ENCODE measurements around the gene ZNF516. TPM values are rescaled to one million over a fixed set of nuclear protein-coding genes. Genes with fewer than 3 reads are reported as not detected.

The ZNF516 gene
- total RNA-seq, 5 donors from 2014 or later (not counting 1 experiment from before 2014, with no cell fraction given), result 22.0 to 31.8 (median 25.7) TPM

DNA sequence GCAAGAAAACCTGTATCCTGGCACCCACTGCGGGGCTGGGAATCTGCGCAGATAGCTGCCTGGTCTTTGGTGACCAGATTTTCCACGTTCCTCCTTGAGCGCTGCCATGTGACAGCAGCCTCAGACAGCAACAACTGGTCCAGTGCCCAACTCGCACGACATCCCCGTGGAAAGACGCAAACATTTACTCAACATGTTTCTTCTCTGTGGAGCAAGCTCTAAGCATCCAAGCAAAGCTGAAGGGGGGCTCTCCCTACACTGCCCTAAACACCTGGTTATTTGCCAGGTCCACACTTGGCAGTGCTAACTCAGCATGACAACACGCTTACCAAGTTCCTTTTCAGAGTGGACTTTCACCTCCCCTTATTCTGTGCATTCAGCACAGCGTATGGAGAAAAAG, 11.3 kb downstream of the ZNF516 start:
- no peak for DNase-seq
- no peaks in the 10 kb centered on the region for H3K9me3 ChIP-seq
- no peak overlapping the region for H3K27ac Mint-ChIP-seq
- H3K4me3 ChIP-seq (ENCODE audit: control insufficient read depth in 1 of 2, extremely low read depth in 1 of 2, low read length in 1 of 2), result no peak overlapping the region
- H3K27me3 Mint-ChIP-seq, result peaks cover 0 to 11% of the 10 kb centered on the region in 2 donors
- ChIA-PET CTCF (interaction anchor here in 1 of 2 donors (0.6 kb wide), 1 partner anchor 367 kb away, joined by 6 read pairs; no protein-coding TSS in a partner anchor), POLR2A (no interaction called here)
- no peak overlapping the region for H3K27ac ChIP-seq (ENCODE audit: low read length)
- H3K9me3 Mint-ChIP-seq, result no peaks in the 10 kb centered on the region
- H3K27me3 ChIP-seq (replicated peaks in 1 of 2; ENCODE audit: control insufficient read depth in 2 of 2, extremely low read depth in 1 of 2, insufficient read depth in 2 of 2, low read length in 1 of 2), result peaks cover 0 to 21% of the 10 kb centered on the region in 2 experiments
- no peaks in the 10 kb centered on the region for H3K36me3 ChIP-seq (ENCODE audit: control insufficient read depth in 2 of 2, extremely low read depth in 1 of 2, insufficient read depth in 1 of 2, low read length in 1 of 2)
- ATAC-seq (replicated peaks in 1 of 4), result no peak
- no peaks in the 10 kb centered on the region for H3K4me1 ChIP-seq (ENCODE audit: control insufficient read depth in 1 of 2, extremely low read depth in 1 of 2, insufficient read depth in 2 of 2, low read length in 2 of 2)
- 92% methylated on average over 9 of the region's 10 CpGs for WGBS (ENCODE audit: insufficient coverage)
- no peaks in the 10 kb centered on the region for H3K36me3 Mint-ChIP-seq
- H3K4me1 Mint-ChIP-seq, result peaks cover 20 to 37% (median 24%) of the 10 kb centered on the region in 3 donors
- H3K4me3 Mint-ChIP-seq, result no peak overlapping the region

DNA sequence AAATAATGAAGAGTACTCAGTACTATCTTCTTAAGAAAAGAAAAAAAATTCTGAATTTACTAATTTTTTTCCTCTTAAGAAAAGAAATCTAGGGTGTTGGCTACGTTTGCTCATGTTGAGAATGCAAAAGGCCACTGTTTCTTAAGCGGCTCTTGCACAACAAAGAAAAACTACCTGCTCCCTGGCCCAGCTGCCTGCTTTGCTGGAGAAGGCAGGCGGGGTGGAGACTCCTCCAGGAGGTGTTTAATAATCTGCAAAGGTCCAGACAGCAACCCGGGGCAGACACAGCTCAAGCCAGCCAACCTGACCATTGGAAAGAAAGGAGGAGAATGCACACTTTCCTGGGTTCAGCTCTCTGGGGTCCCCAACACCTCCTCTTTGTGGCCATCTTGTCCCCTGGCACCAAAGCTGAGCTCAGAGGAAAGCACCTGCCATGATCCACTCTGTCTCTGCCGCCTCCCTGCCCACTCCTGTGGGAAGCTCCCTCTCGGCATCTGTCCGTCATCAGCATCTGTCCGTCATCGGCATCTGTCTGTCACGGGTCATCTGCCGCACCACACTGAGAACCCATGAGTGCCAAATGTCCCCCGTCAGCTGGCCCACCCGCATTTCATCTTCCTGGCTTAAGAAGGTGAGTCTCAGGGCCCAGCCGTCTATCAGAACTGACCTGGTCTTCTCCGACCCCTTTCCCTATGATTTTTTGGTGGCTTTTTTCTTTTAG, 11.9 kb downstream of the ZNF516 start:
- WGBS (ENCODE audit: insufficient coverage), result 94% methylated on average over 9 of the region's 15 CpGs
- POLR2A ChIA-PET, result no interaction called here

GRCh38 chr18:76482267-76482666, 12.8 kb downstream of the ZNF516 start:
- H3K36me3 Mint-ChIP-seq, result no peaks in the 10 kb centered on the region
- H3K4me1 Mint-ChIP-seq, result peaks cover 24 to 37% (median 26%) of the 10 kb centered on the region in 3 donors
- no peaks in the 10 kb centered on the region for H3K9me3 ChIP-seq
- WGBS (ENCODE audit: insufficient coverage), result 92% methylated on average over 8 of the region's 13 CpGs
- ChIA-PET CTCF (interaction anchor here in 1 of 2 donors (1.1 kb wide), 1 partner anchor 8 kb away, joined by 3 read pairs; no protein-coding TSS in a partner anchor), POLR2A (interaction anchor here in 1 of 2 donors (0.8 kb wide), 1 partner anchor 8 kb away, joined by 3 read pairs; no protein-coding TSS in a partner anchor)
- no peak for ATAC-seq (replicated peaks in 1 of 4)
- no peak for DNase-seq
- H3K27me3 Mint-ChIP-seq, result peaks cover 0 to 6% of the 10 kb centered on the region in 2 donors
- H3K27me3 ChIP-seq (replicated peaks in 1 of 2; ENCODE audit: control insufficient read depth in 2 of 2, extremely low read depth in 1 of 2, insufficient read depth in 2 of 2, low read length in 1 of 2), result peaks cover 0 to 14% of the 10 kb centered on the region in 2 experiments
- H3K4me3 ChIP-seq (ENCODE audit: control insufficient read depth in 1 of 2, extremely low read depth in 1 of 2, low read length in 1 of 2), result no peak overlapping the region
- H3K27ac ChIP-seq (ENCODE audit: low read length), result no peak overlapping the region
- H3K27ac Mint-ChIP-seq, result no peak overlapping the region
- no peaks in the 10 kb centered on the region for H3K36me3 ChIP-seq (ENCODE audit: control insufficient read depth in 2 of 2, extremely low read depth in 1 of 2, insufficient read depth in 1 of 2, low read length in 1 of 2)
- no peaks in the 10 kb centered on the region for H3K9me3 Mint-ChIP-seq
- H3K4me1 ChIP-seq (ENCODE audit: control insufficient read depth in 1 of 2, extremely low read depth in 1 of 2, insufficient read depth in 2 of 2, low read length in 2 of 2), result no peaks in the 10 kb centered on the region
- H3K4me3 Mint-ChIP-seq, result no peak overlapping the region

More for the DNA sequence above, 11.9 kb downstream of the ZNF516 start:
- CTCF ChIA-PET, result no interaction called here
- Histone ChIP-seq H3K4me3 (ENCODE audit: control insufficient read depth in 1 of 2, extremely low read depth in 1 of 2, low read length in 1 of 2) (no peak overlapping the region), H3K4me1 (ENCODE audit: control insufficient read depth in 1 of 2, extremely low read depth in 1 of 2, insufficient read depth in 2 of 2, low read length in 2 of 2) (no peaks in the 10 kb centered on the region), H3K9me3 (no peaks in the 10 kb centered on the region), H3K27ac (ENCODE audit: low read length) (no peak overlapping the region), H3K36me3 (ENCODE audit: control insufficient read depth in 2 of 2, extremely low read depth in 1 of 2, insufficient read depth in 1 of 2, low read length in 1 of 2) (no peaks in the 10 kb centered on the region), H3K27me3 (replicated peaks in 1 of 2; ENCODE audit: control insufficient read depth in 2 of 2, extremely low read depth in 1 of 2, insufficient read depth in 2 of 2, low read length in 1 of 2) (peaks cover 0 to 20% of the 10 kb centered on the region in 2 experiments)
- ATAC-seq (replicated peaks in 1 of 4) (no peak), DNase-seq (no peak)
- Mint-ChIP-seq H3K27ac (no peak overlapping the region), H3K27me3 (peaks cover 0 to 11% of the 10 kb centered on the region in 2 donors), H3K36me3 (no peaks in the 10 kb centered on the region), H3K9me3 (no peaks in the 10 kb centered on the region), H3K4me1 (peaks cover 21 to 35% (median 24%) of the 10 kb centered on the region in 3 donors), H3K4me3 (no peak overlapping the region)

DNA sequence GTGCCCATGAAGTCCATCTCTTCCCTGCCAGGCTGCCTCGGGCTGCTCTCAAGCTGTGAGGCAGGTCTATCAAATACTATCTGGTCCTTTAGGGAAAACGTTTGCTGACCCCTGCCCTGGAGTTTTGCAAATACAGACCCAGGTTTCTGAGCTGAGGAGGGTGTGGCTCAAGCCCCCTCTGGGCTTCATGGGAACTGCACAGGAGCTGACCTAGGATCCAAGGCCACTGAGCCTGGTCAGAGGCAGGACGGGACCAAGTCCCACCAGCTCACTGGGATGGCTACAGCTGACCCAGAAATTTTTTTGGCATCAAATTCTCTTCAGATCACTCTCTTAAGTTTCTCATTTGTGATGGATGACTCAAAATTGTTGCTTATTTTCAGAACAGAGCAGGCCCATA, 14.1 kb downstream of the ZNF516 start:
- CTCF ChIA-PET, result no interaction called here
- H3K4me1 Mint-ChIP-seq, result peaks cover 23 to 44% (median 31%) of the 10 kb centered on the region in 3 donors
- 82% methylated on average over 3 of the region's 3 CpGs for WGBS (ENCODE audit: insufficient coverage)

DNA sequence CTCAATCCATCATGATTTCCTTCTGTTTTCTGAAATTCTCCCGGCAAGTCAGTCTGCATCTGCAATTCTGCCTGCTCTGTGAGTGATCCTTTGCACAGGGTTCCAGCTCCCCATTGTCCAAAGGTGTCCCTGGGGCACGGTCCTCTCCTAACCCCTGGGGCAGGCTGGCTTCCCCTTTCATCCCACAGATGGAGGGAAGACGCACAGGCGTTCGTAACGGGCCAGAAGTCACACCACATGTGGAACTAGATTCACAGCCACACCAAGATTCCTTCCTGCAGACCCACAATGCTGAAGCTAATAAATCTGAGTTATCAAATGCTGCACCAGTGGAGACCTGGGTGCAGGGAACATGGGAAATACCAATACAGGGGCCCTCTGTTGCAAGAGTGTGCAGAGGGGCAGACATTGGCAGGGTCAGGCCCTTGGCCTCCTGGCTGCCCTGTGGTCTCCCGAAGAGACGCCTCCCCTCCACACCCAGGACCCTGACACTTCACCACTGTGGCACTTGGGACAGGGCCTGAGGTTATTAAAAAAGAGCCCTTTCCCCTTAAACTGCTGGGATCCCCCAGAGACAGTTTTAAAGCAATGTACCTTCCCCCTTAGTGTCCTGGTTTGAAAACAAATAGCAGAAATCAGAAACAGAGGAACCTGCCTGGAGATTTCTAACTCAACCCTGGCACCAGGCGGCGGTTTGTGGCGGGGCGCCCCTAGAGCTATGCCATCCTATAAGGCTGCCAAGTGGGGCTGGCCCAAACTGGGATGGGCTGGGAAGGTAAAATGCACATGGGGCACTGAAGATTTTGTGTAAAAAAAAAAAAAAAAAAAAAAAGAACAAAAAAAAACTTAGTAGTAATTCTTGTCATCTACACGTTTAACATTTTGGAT, 15.4 kb downstream of the ZNF516 start:
- Histone ChIP-seq H3K9me3 (no peaks in the 10 kb centered on the region), H3K36me3 (ENCODE audit: control insufficient read depth in 2 of 2, extremely low read depth in 1 of 2, insufficient read depth in 1 of 2, low read length in 1 of 2) (no peaks in the 10 kb centered on the region), H3K27me3 (replicated peaks in 1 of 2; ENCODE audit: control insufficient read depth in 2 of 2, extremely low read depth in 1 of 2, insufficient read depth in 2 of 2, low read length in 1 of 2) (peaks cover 0 to 14% of the 10 kb centered on the region in 2 experiments), H3K4me1 (ENCODE audit: control insufficient read depth in 1 of 2, extremely low read depth in 1 of 2, insufficient read depth in 2 of 2, low read length in 2 of 2) (no peaks in the 10 kb centered on the region), H3K4me3 (ENCODE audit: control insufficient read depth in 1 of 2, extremely low read depth in 1 of 2, low read length in 1 of 2) (no peak overlapping the region), H3K27ac (ENCODE audit: low read length) (no peak overlapping the region)
- H3K36me3 Mint-ChIP-seq, result no peaks in the 10 kb centered on the region
- H3K27ac Mint-ChIP-seq, result no peak overlapping the region
- POLR2A ChIA-PET, result no interaction called here
- CTCF ChIA-PET, result no interaction called here
- DNase-seq (no peak), ATAC-seq (replicated peaks in 1 of 4) (no peak)
- no peaks in the 10 kb centered on the region for H3K9me3 Mint-ChIP-seq
- peaks cover 34 to 50% (median 35%) of the 10 kb centered on the region in 3 donors for H3K4me1 Mint-ChIP-seq
- H3K27me3 Mint-ChIP-seq, result peaks cover 0 to 3% of the 10 kb centered on the region in 2 donors
- WGBS (ENCODE audit: insufficient coverage), result 86% methylated on average over 6 of the region's 13 CpGs
- H3K4me3 Mint-ChIP-seq, result no peak overlapping the region

More for the DNA sequence above, 14.1 kb downstream of the ZNF516 start:
- Mint-ChIP-seq H3K27ac (no peak overlapping the region), H3K9me3 (no peaks in the 10 kb centered on the region), H3K27me3 (peaks cover 0 to 3% of the 10 kb centered on the region in 2 donors), H3K4me3 (no peak overlapping the region), H3K36me3 (no peaks in the 10 kb centered on the region)
- Histone ChIP-seq H3K27me3 (replicated peaks in 1 of 2; ENCODE audit: control insufficient read depth in 2 of 2, extremely low read depth in 1 of 2, insufficient read depth in 2 of 2, low read length in 1 of 2) (peaks cover 0 to 14% of the 10 kb centered on the region in 2 experiments), H3K4me1 (ENCODE audit: control insufficient read depth in 1 of 2, extremely low read depth in 1 of 2, insufficient read depth in 2 of 2, low read length in 2 of 2) (no peaks in the 10 kb centered on the region), H3K27ac (ENCODE audit: low read length) (no peak overlapping the region), H3K4me3 (ENCODE audit: control insufficient read depth in 1 of 2, extremely low read depth in 1 of 2, low read length in 1 of 2) (no peak overlapping the region), H3K36me3 (ENCODE audit: control insufficient read depth in 2 of 2, extremely low read depth in 1 of 2, insufficient read depth in 1 of 2, low read length in 1 of 2) (no peaks in the 10 kb centered on the region), H3K9me3 (no peaks in the 10 kb centered on the region)
- ATAC-seq (replicated peaks in 1 of 4), result no peak
- DNase-seq, result no peak
- POLR2A ChIA-PET, result no interaction called here

Measured in T-cell (primary cell).